K562 (cell line): ENCODE data around the gene SMIM7.

Experiments used
- EP300 ChIP-seq: IDR thresholded peaks from 2 replicates; pipeline ENCODE4 v1.6.1; 2012; ENCODE audit warnings: low read length, improper control_type of control experiment
- EZH2 ChIP-seq: IDR thresholded peaks from 2 replicates; pipeline ENCODE4 v1.6.1; 2012; ENCODE audit warnings: low read depth, mild to moderate bottlenecking, inconsistent platforms, low read length, borderline replicate concordance
- TBL1XR1 ChIP-seq, 2 experiments: IDR thresholded peaks; 2 replicates each; pipeline ENCODE4 v1.6.1; 2012; ENCODE audit warnings: improper control_type of control experiment in 2 of 2, low read length in 2 of 2, mild to moderate bottlenecking in 1 of 2
- TF ChIP-seq, protein P1 (sequence below), 2 experiments: fragments of 200-800 bp in 1 of 2; sonication (Bioruptor generic) in 1 of 2; sonication (generic) in 1 of 2; formaldehyde crosslinking in 1 of 2; IDR thresholded peaks in 1 of 2; conservative IDR thresholded peaks in 1 of 2; 2 replicates each; pipeline versions ENCODE4 v1.5.0 to v1.6.1; 2016 to 2020; ENCODE audit warnings: missing compliant biosample characterization in 1 of 2, missing genetic modification characterization in 1 of 2, missing genetic modification reagents in 1 of 2
- TF ChIP-seq, protein P2 (sequence below), 3 experiments: IDR thresholded peaks in 2 of 3; conservative IDR thresholded peaks in 1 of 3; 2 replicates each; pipeline ENCODE4 v1.5.1; 2011 to 2012; ENCODE audit warnings: low read length in 3 of 3, mild to moderate bottlenecking in 3 of 3, control low read depth in 2 of 3, improper control_type of control experiment in 1 of 3, inconsistent platforms in 1 of 3, low read depth in 1 of 3, mixed read lengths in 1 of 3, moderate library complexity in 1 of 3; ENCODE audit not compliant: insufficient read depth in 2 of 3
- TF ChIP-seq, protein P3 (sequence below): fragments of 250-450 bp; sonication (Bioruptor Pico); IDR thresholded peaks from 2 replicates; pipeline ENCODE4 v1.8.0; 2022; ENCODE audit warnings: inconsistent platforms
- TF ChIP-seq, protein P4 (sequence below): sonication (generic); formaldehyde crosslinking; IDR thresholded peaks from 2 replicates; pipeline ENCODE4 v1.8.1; 2022; ENCODE audit warnings: missing genetic modification reagents

DNA sequence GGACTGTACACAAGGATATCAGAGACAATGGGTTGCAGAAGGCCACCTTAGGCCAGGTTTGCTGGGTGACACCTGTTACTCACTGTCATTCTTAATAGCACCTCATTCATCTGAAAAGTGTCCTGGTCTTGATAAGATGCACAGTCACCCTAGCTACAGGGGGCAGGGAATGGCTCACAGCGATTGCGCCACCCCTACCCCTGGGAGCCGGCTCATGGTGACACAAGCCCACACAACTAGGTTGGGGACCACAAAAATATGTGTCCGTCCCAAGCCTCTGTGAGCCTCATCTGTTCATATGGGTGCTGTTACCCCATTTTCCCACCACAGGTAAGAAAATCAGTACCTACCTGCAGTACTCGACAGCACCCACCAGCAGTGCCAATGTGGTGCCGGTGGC lies 55.3 kb downstream of the SMIM7 start:
- TF ChIP-seq TBL1XR1 (IDR thresholded peaks at IDR 0.05; ENCODE audit: low read length in 2 of 2) (no peak), EZH2 (no peak), EP300 (no peak)
- TF ChIP-seq, protein P1, sequence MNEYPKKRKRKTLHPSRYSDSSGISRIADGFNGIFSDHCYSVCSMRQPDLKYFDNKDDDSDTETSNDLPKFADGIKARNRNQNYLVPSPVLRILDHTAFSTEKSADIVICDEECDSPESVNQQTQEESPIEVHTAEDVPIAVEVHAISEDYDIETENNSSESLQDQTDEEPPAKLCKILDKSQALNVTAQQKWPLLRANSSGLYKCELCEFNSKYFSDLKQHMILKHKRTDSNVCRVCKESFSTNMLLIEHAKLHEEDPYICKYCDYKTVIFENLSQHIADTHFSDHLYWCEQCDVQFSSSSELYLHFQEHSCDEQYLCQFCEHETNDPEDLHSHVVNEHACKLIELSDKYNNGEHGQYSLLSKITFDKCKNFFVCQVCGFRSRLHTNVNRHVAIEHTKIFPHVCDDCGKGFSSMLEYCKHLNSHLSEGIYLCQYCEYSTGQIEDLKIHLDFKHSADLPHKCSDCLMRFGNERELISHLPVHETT (CRISPR knock-in tag; conservative IDR thresholded peaks at IDR 0.05 in 1 of 2, IDR thresholded peaks at IDR 0.05 in 1 of 2): no peak
- TF ChIP-seq, protein P2, sequence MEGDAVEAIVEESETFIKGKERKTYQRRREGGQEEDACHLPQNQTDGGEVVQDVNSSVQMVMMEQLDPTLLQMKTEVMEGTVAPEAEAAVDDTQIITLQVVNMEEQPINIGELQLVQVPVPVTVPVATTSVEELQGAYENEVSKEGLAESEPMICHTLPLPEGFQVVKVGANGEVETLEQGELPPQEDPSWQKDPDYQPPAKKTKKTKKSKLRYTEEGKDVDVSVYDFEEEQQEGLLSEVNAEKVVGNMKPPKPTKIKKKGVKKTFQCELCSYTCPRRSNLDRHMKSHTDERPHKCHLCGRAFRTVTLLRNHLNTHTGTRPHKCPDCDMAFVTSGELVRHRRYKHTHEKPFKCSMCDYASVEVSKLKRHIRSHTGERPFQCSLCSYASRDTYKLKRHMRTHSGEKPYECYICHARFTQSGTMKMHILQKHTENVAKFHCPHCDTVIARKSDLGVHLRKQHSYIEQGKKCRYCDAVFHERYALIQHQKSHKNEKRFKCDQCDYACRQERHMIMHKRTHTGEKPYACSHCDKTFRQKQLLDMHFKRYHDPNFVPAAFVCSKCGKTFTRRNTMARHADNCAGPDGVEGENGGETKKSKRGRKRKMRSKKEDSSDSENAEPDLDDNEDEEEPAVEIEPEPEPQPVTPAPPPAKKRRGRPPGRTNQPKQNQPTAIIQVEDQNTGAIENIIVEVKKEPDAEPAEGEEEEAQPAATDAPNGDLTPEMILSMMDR (IDR thresholded peaks at IDR 0.05 in 2 of 3, conservative IDR thresholded peaks at IDR 0.05 in 1 of 3; ENCODE audit: insufficient read depth in 2 of 3, low read depth in 1 of 3, low read length in 3 of 3): no peak
- TF ChIP-seq, protein P3, sequence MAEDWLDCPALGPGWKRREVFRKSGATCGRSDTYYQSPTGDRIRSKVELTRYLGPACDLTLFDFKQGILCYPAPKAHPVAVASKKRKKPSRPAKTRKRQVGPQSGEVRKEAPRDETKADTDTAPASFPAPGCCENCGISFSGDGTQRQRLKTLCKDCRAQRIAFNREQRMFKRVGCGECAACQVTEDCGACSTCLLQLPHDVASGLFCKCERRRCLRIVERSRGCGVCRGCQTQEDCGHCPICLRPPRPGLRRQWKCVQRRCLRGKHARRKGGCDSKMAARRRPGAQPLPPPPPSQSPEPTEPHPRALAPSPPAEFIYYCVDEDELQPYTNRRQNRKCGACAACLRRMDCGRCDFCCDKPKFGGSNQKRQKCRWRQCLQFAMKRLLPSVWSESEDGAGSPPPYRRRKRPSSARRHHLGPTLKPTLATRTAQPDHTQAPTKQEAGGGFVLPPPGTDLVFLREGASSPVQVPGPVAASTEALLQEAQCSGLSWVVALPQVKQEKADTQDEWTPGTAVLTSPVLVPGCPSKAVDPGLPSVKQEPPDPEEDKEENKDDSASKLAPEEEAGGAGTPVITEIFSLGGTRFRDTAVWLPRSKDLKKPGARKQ (CRISPR knock-in tag): no peak
- TF ChIP-seq, protein P4, sequence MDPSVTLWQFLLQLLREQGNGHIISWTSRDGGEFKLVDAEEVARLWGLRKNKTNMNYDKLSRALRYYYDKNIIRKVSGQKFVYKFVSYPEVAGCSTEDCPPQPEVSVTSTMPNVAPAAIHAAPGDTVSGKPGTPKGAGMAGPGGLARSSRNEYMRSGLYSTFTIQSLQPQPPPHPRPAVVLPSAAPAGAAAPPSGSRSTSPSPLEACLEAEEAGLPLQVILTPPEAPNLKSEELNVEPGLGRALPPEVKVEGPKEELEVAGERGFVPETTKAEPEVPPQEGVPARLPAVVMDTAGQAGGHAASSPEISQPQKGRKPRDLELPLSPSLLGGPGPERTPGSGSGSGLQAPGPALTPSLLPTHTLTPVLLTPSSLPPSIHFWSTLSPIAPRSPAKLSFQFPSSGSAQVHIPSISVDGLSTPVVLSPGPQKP: no peak
